AG09309 (cell line): Measurements from ENCODE around the gene UBE2QL1.

ENCODE experiments used
- DNase-seq: peaks from one replicate; pipeline ENCODE4 v3.0.0-alpha.2; 2010; ENCODE audit warnings: low read depth
- H3K4me3 ChIP-seq: 2 replicates; pipeline ENCODE4 v1.5.1; 2011; ENCODE audit warnings: mild to moderate bottlenecking, low read depth, low read length, moderate library complexity; ENCODE audit not compliant: control insufficient read depth
- TF ChIP-seq, protein P1 (sequence below): IDR thresholded peaks from 2 replicates; pipeline ENCODE4 v1.5.1; 2011; ENCODE audit warnings: mild to moderate bottlenecking, low read depth, low read length, inconsistent platforms; ENCODE audit not compliant: insufficient read depth, control insufficient read depth; ENCODE audit errors: missing control alignments

The UBE2QL1 gene

DNA sequence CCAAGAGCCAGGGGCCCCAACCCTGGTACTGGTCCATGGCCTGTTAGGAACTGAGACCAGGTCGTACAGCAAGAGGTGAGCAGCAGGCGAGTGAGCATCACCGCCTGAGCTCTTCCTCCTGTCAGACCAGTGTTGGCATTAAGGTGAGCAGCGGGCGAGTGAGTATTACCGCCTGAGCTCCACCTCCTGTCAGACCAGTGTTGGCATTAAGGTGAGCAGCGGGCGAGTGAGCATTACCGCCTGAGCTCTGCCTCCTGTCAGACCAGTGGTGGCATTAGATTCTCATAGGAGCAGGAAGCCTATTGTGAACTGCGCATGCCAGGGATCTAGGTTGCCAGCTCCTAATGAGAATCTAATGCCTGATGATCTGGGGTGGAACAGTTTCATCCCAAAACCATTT is 31.0 kb upstream of the UBE2QL1 start:
- no peak for DNase-seq
- TF ChIP-seq, protein P1, sequence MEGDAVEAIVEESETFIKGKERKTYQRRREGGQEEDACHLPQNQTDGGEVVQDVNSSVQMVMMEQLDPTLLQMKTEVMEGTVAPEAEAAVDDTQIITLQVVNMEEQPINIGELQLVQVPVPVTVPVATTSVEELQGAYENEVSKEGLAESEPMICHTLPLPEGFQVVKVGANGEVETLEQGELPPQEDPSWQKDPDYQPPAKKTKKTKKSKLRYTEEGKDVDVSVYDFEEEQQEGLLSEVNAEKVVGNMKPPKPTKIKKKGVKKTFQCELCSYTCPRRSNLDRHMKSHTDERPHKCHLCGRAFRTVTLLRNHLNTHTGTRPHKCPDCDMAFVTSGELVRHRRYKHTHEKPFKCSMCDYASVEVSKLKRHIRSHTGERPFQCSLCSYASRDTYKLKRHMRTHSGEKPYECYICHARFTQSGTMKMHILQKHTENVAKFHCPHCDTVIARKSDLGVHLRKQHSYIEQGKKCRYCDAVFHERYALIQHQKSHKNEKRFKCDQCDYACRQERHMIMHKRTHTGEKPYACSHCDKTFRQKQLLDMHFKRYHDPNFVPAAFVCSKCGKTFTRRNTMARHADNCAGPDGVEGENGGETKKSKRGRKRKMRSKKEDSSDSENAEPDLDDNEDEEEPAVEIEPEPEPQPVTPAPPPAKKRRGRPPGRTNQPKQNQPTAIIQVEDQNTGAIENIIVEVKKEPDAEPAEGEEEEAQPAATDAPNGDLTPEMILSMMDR = no peak
- no peak overlapping the region for H3K4me3 ChIP-seq

DNA sequence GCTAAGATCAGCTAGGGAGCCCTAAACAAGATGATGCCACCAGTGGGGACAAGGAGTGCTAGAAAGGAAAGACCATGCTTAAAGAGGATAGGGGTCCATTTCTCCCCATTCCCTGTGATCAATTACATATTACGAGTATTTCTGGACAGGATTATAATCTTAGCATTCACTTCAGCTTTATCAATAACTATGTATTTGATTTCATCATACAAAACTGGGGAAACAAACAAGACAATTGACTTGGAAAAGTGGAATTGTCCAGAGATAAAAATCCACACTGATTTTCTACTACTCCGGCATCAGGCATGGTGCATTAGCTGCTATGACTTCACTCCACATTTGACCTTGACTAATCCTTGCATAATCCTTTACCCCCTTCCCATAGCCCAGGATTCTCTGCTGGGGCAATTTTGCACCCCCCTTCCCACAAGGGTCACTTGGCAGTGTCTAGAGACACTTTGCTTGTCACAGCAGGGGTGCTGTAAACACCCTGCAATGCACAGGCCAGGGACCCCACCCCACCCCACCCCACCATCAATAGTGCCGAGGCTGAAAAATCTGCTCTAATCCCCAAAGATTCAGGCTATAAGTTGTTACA is 29.9 kb upstream of the UBE2QL1 start:
- TF ChIP-seq, protein P1 = no peak
- no peak overlapping the region for H3K4me3 ChIP-seq
- no peak for DNase-seq

DNA sequence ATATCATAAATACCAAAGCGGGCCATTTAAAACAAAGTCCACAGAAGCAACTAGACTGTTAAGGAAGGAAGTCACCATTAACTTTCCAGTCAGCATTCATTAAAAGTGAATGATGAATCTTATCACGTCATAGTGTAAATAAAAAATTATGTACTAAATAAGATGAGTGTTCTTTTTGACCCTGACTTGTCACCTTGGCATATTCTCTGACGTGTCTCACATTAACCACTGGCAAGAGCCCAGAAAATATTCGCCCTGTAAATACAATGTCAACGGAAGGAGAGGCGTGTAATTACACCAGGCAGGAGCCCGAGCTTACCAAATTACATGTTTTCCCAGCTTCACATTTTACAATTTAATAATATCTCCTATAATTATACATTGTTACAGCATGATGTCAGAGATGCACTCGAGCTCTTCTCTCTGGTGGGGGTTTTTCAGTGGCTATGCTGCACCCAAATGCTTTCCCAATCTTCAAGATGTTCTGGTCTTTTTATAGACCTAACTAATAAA is 29.3 kb upstream of the UBE2QL1 start:
- TF ChIP-seq, protein P1 = no peak
- no peak for DNase-seq
- H3K4me3 ChIP-seq = no peak overlapping the region

DNA sequence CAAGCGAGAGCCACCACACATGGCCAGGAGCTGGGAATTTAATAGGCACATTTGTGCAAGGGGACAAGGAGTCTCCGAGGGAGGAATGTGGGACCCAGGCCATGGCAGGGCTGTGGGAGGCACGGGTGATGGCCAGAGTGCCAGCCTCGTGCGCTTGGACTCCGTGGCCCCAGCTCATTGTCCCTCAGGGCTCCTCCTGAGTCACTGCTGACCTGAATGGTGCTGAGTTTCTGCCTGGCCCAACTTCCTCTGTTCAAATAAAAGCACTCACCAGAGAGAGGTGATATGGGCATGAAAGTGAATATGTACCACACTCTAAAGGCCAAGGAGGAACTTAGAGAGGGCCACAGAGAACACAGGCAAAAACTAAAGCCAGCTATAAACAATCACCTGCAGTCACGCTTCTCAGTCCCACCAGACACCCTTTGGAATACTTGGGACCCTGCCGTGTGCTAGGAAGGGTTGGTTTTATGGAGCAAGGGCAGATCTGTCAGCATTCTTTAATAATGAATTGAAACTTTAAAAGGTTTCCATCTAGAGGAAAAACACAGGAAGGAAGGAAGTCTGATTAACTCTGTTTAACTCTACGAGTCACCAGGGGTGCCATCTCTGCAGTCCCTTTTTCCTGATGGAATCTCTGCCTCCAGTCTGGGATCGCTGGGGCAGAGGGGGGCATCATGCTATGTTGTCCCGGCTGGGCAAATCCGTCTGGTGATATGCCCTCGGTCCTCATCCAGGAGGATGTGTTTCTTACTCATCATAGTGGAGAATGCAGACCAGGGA is 25.1 kb upstream of the UBE2QL1 start:
- DNase-seq = no peak
- no peak overlapping the region for H3K4me3 ChIP-seq
- TF ChIP-seq, protein P1 = no peak

DNA sequence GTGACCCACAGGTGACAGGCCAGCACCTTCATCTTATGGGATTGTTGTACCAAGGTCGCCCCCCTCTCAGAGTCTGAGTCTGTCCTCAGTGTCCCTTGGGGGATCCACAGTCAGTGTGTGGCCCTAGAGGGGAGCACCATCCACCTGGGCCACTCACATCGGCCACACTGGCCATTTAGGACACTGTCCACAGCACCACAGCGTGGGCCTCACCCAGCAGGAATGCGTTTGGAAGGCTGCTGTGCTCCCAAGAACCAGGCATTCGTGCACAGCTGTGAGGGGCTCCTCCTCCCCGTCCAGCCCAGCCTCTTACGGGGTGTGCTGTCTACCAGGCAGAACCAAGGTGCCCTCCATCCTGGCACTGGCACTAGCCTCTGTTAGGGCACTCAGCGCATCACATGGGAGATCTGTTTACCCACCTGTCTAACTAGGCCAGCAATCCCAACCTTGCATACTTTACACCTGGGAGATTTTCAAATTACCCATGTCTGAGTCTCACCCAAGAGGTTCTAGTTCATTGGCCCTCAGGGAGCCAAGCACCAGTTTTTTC is 24.5 kb upstream of the UBE2QL1 start:
- DNase-seq = no peak
- H3K4me3 ChIP-seq = no peak overlapping the region
- TF ChIP-seq, protein P1 = no peak

DNA sequence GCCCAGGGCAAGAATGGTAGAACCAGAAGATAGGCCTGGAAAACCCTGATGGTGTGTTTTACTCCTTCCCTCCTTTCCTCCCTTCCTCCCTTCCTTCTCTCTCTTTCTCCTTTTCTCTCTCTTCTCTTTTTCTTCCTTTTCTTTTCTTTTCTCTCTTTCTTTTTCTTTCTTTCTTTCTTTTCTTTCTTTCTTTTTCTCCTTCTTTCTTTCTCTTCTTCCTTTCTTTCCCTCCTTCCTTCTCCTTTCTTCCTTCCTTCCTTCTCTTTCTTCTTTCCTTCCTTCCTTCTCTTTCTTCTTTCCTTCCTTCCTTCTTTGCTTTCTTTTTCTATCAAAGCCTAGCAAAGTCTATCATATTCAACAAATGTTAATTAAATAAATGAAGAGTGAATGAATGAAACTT is 24.0 kb upstream of the UBE2QL1 start:
- TF ChIP-seq, protein P1 = no peak
- no peak for DNase-seq
- H3K4me3 ChIP-seq = no peak overlapping the region
